NCI-H2196 (cell line): ENCODE measurements around the gene ALKBH5.

Experiments
- DNase-seq: peaks from one replicate; lab custom pipeline; 2025; ENCODE audit not compliant: unreplicated experiment; lab: John Stamatoyannopoulos, UW

ALKBH5 gene

GRCh38 chr17:18258356-18259038 lies 74.9 kb downstream of the ALKBH5 start, which contains the start of gene FLII:
TSS of gene FLII (minus strand) at chr17:18258738. CDS start at chr17:18258690, 48 bp downstream.
- DNase-seq, result peak; percentile 19
